ENCODE results near the gene SAFB.

GRCh38 chr19:5579697-5580096 is 43.2 kb upstream of the SAFB start:
- TF ChIP-seq CTCF (IDR thresholded peaks at IDR 0.05; ENCODE audit: insufficient read depth, low read depth, low read length) (no peak), EZH2 (IDR thresholded peaks at IDR 0.05; ENCODE audit: insufficient read depth, low read length) (no peak)

Data from astrocyte (in vitro differentiated cells and primary cell).